CD4-positive, alpha-beta memory T cell (primary cell): Measurements from ENCODE around the gene SLC24A4. TPM values are rescaled to one million over a fixed set of nuclear protein-coding genes. Genes with fewer than 3 reads are reported as not detected.

Experiments used
- CTCF ChIA-PET: fragments of 350-600 bp; sonication (Branson Sonifier 250); formaldehyde crosslinking; loops from one replicate; lab custom pipeline; 2021; ENCODE audit warnings: inconsistent platforms; ENCODE audit not compliant: partially characterized antibody; lab: Charles Lee
- POLR2A ChIA-PET: fragments of 350-600 bp; sonication (Branson Sonifier 250); formaldehyde crosslinking; loops from one replicate; lab custom pipeline; 2021; ENCODE audit not compliant: partially characterized antibody; lab: Charles Lee
- DNase-seq, 5 donors: peaks; one replicate each; pipeline versions ENCODE4 v3.0.0 to v3.0.0-alpha.2; 2020 to 2022; ENCODE audit warnings: mixed read lengths in 1 of 5
- H3K27ac ChIP-seq: one replicate; pipeline ENCODE4 v1.7.0; 2013; ENCODE audit warnings: low read depth, low read length
- H3K27me3 ChIP-seq: 2 replicates; pipeline ENCODE4 v1.7.0; 2013; ENCODE audit warnings: mild to moderate bottlenecking, low read length, moderate library complexity; ENCODE audit not compliant: insufficient read depth
- H3K36me3 ChIP-seq: 2 replicates; pipeline ENCODE4 v1.7.0; 2013; ENCODE audit warnings: mild to moderate bottlenecking, low read length, moderate library complexity; ENCODE audit not compliant: insufficient read depth
- H3K4me1 ChIP-seq: 2 replicates; pipeline ENCODE4 v1.7.0; 2013; ENCODE audit warnings: mild to moderate bottlenecking, low read length, moderate library complexity; ENCODE audit not compliant: insufficient read depth
- H3K4me3 ChIP-seq, 2 donors: one replicate each; pipeline ENCODE4 v1.7.0; 2013; ENCODE audit warnings: low read length in 2 of 2, mild to moderate bottlenecking in 1 of 2
- H3K9me3 ChIP-seq, 2 donors: one replicate each; pipeline ENCODE4 v1.7.0; 2013; ENCODE audit warnings: low read length in 2 of 2, control low read depth in 1 of 2; ENCODE audit not compliant: control insufficient read depth in 1 of 2
- H3K27ac Mint-ChIP-seq, 7 donors: one replicate each; pipeline ENCODE4 v1.8.0; 2020 to 2021; ENCODE audit warnings: mixed read lengths in 7 of 7, mild to moderate bottlenecking in 6 of 7, inconsistent platforms in 3 of 7, moderate library complexity in 3 of 7
- H3K27me3 Mint-ChIP-seq, 2 donors: one replicate each; pipeline ENCODE4 v1.8.0; 2020 to 2021; ENCODE audit warnings: mixed read lengths in 2 of 2
- H3K36me3 Mint-ChIP-seq, 2 donors: one replicate each; pipeline ENCODE4 v1.8.0; 2020 to 2021; ENCODE audit warnings: mixed read lengths in 2 of 2, inconsistent platforms in 1 of 2, mild to moderate bottlenecking in 1 of 2
- H3K4me1 Mint-ChIP-seq, 4 donors: one replicate each; pipeline ENCODE4 v1.8.0; 2020 to 2021; ENCODE audit warnings: mixed read lengths in 4 of 4, mild to moderate bottlenecking in 1 of 4
- H3K4me3 Mint-ChIP-seq, 8 donors: one replicate each; pipeline ENCODE4 v1.8.0; 2020 to 2021; ENCODE audit warnings: mixed read lengths in 8 of 8, mild to moderate bottlenecking in 7 of 8, moderate library complexity in 6 of 8, inconsistent platforms in 3 of 8
- H3K9me3 Mint-ChIP-seq, 8 donors: one replicate each; pipeline ENCODE4 v1.8.0; 2020 to 2021; ENCODE audit warnings: mixed read lengths in 8 of 8, mild to moderate bottlenecking in 5 of 8, inconsistent platforms in 3 of 8, moderate library complexity in 1 of 8
- intact Hi-C: fragments of 100-400 bp; cut with micrococcal nuclease; formaldehyde crosslinking; loops from one replicate; pipeline ENCODE4 v1.15.1; 2023
- polyA plus RNA-seq, 2 donors: library from polyadenylated mRNA; unstranded; fragments of 300-500 nt; fragmentation: Illumina TruSeq; gene quantifications; one replicate each; pipeline ENCODE4 v1.2.3, GENCODE V29; 2021
- total RNA-seq, 2 experiments: library from RNA; stranded (reverse); gene quantifications; one replicate each; pipeline ENCODE4 v1.2.3, GENCODE V29; 2021

SLC24A4 gene
- total and polyA plus RNA-seq, 4 experiments from 2014 or later = not detected

GRCh38 chr14:92302481-92302880 is 20.5 kb upstream of the SLC24A4 start:
- Mint-ChIP-seq H3K9me3 (peaks cover 0 to 2% (median 0%) of the 10 kb centered on the region in 8 donors), H3K36me3 (no peaks in the 10 kb centered on the region), H3K27me3 (peaks cover 4 to 11% of the 10 kb centered on the region in 2 donors), H3K4me3 (no peak overlapping the region), H3K27ac (no peak overlapping the region), H3K4me1 (no peaks in the 10 kb centered on the region)
- POLR2A ChIA-PET = no interaction called here
- Histone ChIP-seq H3K4me3 (no peak overlapping the region), H3K27me3 (no peaks in the 10 kb centered on the region), H3K27ac (no peak overlapping the region), H3K4me1 (no peaks in the 10 kb centered on the region), H3K36me3 (no peaks in the 10 kb centered on the region), H3K9me3 (no peaks in the 10 kb centered on the region)
- no peak for DNase-seq
- CTCF ChIA-PET = no interaction called here
- intact Hi-C loops = no loop called here

- H3K27me3 ChIP-seq = no peaks in the 10 kb centered on the region
- CTCF ChIA-PET = no interaction called here
- H3K4me3 Mint-ChIP-seq = no peak overlapping the region
Observed at GRCh38 chr14:92308716-92309115, 14.2 kb upstream of the SLC24A4 start.

GRCh38 chr14:92309968-92310530 is 12.9 kb upstream of the SLC24A4 start:
- POLR2A ChIA-PET = no interaction called here
- H3K27me3 ChIP-seq = no peaks in the 10 kb centered on the region
- no peaks in the 10 kb centered on the region for H3K36me3 ChIP-seq
- no peak overlapping the region for H3K4me3 ChIP-seq
- H3K27me3 Mint-ChIP-seq = peaks cover 3 to 4% of the 10 kb centered on the region in 2 donors
- CTCF ChIA-PET = no interaction called here
- H3K9me3 ChIP-seq = no peaks in the 10 kb centered on the region
- no peak overlapping the region for H3K27ac Mint-ChIP-seq
- no peak for DNase-seq
- H3K27ac ChIP-seq = no peak overlapping the region
- peaks cover 0 to 6% (median 0%) of the 10 kb centered on the region in 4 donors for H3K4me1 Mint-ChIP-seq
- no peaks in the 10 kb centered on the region for H3K4me1 ChIP-seq
- H3K36me3 Mint-ChIP-seq = no peaks in the 10 kb centered on the region
- no peak overlapping the region for H3K4me3 Mint-ChIP-seq
- H3K9me3 Mint-ChIP-seq = peaks cover 0 to 6% (median under 1%) of the 10 kb centered on the region in 8 donors
- intact Hi-C loops = no loop called here

More at GRCh38 chr14:92308716-92309115, 14.2 kb upstream of the SLC24A4 start:
- no peaks in the 10 kb centered on the region for H3K36me3 Mint-ChIP-seq
- no peak overlapping the region for H3K27ac Mint-ChIP-seq
- H3K36me3 ChIP-seq = no peaks in the 10 kb centered on the region
- no peaks in the 10 kb centered on the region for H3K4me1 ChIP-seq
- H3K4me1 Mint-ChIP-seq = peaks cover 0 to 6% (median 0%) of the 10 kb centered on the region in 4 donors
- intact Hi-C loops = no loop called here
- DNase-seq = no peak
- H3K4me3 ChIP-seq = no peak overlapping the region
- no peak overlapping the region for H3K27ac ChIP-seq
- peaks cover 0 to 6% (median under 1%) of the 10 kb centered on the region in 8 donors for H3K9me3 Mint-ChIP-seq
- H3K27me3 Mint-ChIP-seq = peaks cover 3 to 4% of the 10 kb centered on the region in 2 donors
- POLR2A ChIA-PET = no interaction called here
- no peaks in the 10 kb centered on the region for H3K9me3 ChIP-seq

- DNase-seq = no peak
- Mint-ChIP-seq H3K9me3 (peaks cover 0 to 6% (median under 1%) of the 10 kb centered on the region in 8 donors), H3K27me3 (peaks cover 3 to 4% of the 10 kb centered on the region in 2 donors), H3K4me1 (peaks cover 0 to 6% (median 0%) of the 10 kb centered on the region in 4 donors), H3K27ac (no peak overlapping the region), H3K36me3 (no peaks in the 10 kb centered on the region), H3K4me3 (no peak overlapping the region)
- Histone ChIP-seq H3K4me3 (no peak overlapping the region), H3K27me3 (no peaks in the 10 kb centered on the region), H3K36me3 (no peaks in the 10 kb centered on the region), H3K27ac (no peak overlapping the region), H3K9me3 (no peaks in the 10 kb centered on the region), H3K4me1 (no peaks in the 10 kb centered on the region)
- ChIA-PET POLR2A (no interaction called here), CTCF (no interaction called here)
- intact Hi-C loops = no loop called here
Observed at GRCh38 chr14:92310776-92311375, 12.1 kb upstream of the SLC24A4 start.

GRCh38 chr14:92314182-92314581 is 8.8 kb upstream of the SLC24A4 start:
- Mint-ChIP-seq H3K27ac (no peak overlapping the region), H3K4me1 (peaks cover 0 to 6% (median 1%) of the 10 kb centered on the region in 4 donors), H3K4me3 (no peak overlapping the region), H3K27me3 (peaks cover 5 to 7% of the 10 kb centered on the region in 2 donors), H3K36me3 (no peaks in the 10 kb centered on the region), H3K9me3 (peaks cover 0 to 17% (median 6%) of the 10 kb centered on the region in 8 donors)
- CTCF ChIA-PET = no interaction called here
- Histone ChIP-seq H3K27me3 (no peaks in the 10 kb centered on the region), H3K27ac (no peak overlapping the region), H3K36me3 (no peaks in the 10 kb centered on the region), H3K4me1 (no peaks in the 10 kb centered on the region), H3K9me3 (no peaks in the 10 kb centered on the region), H3K4me3 (no peak overlapping the region)
- DNase-seq = no peak
- intact Hi-C loops = no loop called here
- POLR2A ChIA-PET = no interaction called here

GRCh38 chr14:92315050-92315805 is 7.7 kb upstream of the SLC24A4 start:
- Mint-ChIP-seq H3K27me3 (peaks cover 8 to 10% of the 10 kb centered on the region in 2 donors), H3K9me3 (peaks cover 0 to 17% (median 6%) of the 10 kb centered on the region in 8 donors), H3K27ac (no peak overlapping the region), H3K4me3 (no peak overlapping the region), H3K4me1 (peaks cover 0 to 6% (median 1%) of the 10 kb centered on the region in 4 donors), H3K36me3 (no peaks in the 10 kb centered on the region)
- ChIA-PET POLR2A (no interaction called here), CTCF (no interaction called here)
- no peak overlapping the region for H3K4me3 ChIP-seq
- DNase-seq = no peak
- no peaks in the 10 kb centered on the region for H3K27me3 ChIP-seq
- no peaks in the 10 kb centered on the region for H3K9me3 ChIP-seq
- no peaks in the 10 kb centered on the region for H3K4me1 ChIP-seq
- intact Hi-C loops = no loop called here
- H3K27ac ChIP-seq = no peak overlapping the region
- no peaks in the 10 kb centered on the region for H3K36me3 ChIP-seq

- H3K4me1 Mint-ChIP-seq = peaks cover 0 to 6% (median 1%) of the 10 kb centered on the region in 4 donors
- H3K27me3 Mint-ChIP-seq = peaks cover 10 to 12% of the 10 kb centered on the region in 2 donors
- H3K9me3 Mint-ChIP-seq = peaks cover 0 to 17% (median 6%) of the 10 kb centered on the region in 8 donors
- H3K27ac ChIP-seq = no peak overlapping the region
- H3K4me1 ChIP-seq = no peaks in the 10 kb centered on the region
- ChIA-PET CTCF (no interaction called here), POLR2A (no interaction called here)
- DNase-seq = no peak
- H3K9me3 ChIP-seq = no peaks in the 10 kb centered on the region
- peak overlapping the region in 1 of 7 donors; percentile 41 for H3K27ac Mint-ChIP-seq
- H3K4me3 ChIP-seq = no peak overlapping the region
- no peaks in the 10 kb centered on the region for H3K36me3 ChIP-seq
- H3K27me3 ChIP-seq = no peaks in the 10 kb centered on the region
- H3K4me3 Mint-ChIP-seq = no peak overlapping the region
- no peaks in the 10 kb centered on the region for H3K36me3 Mint-ChIP-seq
- intact Hi-C loops = no loop called here
Observed at GRCh38 chr14:92316176-92316575, 6.8 kb upstream of the SLC24A4 start.
